ENCODE results near the gene ADCY9.

ADCY9 gene

GRCh38 chr16:4028144-4028543 is 88.1 kb downstream of the ADCY9 start:
- no peak for DNase-seq (ENCODE audit: low read depth)

- DNase-seq (ENCODE audit: low read depth): no peak
Measured at GRCh38 chr16:4026854-4027253, 89.4 kb downstream of the ADCY9 start.

DNA sequence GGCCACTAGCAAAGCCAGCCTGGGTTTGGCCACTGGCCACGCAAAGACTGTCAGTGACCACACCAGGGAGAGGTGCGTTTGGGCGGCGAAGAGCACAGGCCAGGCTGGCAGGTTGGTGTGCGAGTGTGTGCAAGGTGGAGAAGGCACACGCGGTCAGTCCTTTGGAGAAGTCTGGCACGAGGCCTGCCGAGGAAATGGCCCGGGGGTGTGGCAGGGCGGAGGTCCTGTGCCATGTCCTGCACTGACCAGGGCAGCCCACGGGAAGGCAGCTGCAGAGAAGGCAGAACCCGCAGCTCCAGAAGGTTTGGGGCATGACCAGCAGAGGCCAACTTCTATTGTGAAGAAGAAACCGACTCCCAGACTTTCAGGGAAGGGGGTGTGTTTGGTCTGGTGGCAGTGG is 90.8 kb downstream of the ADCY9 start:
- DNase-seq (ENCODE audit: low read depth): no peak

DNA sequence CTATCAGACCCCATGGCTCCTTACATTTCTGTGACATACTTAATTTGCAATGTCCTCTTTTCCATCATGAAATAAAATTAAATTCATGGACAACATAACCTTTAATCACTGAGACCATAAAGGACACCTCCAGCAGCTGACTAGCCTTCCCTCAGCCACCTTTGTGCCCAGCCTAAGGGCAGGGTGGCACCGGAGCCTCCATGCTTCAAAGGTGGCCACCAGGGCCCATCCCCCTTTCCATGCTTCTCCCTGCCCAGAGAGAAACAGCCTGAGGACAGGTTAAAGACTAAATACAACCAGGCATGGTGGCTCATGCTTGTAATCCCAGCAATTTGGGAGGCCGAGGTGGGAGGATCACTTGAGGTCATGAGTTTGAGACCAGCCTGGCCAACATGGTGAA is 94.3 kb downstream of the ADCY9 start:
- no peak for DNase-seq (ENCODE audit: low read depth)

- DNase-seq (ENCODE audit: low read depth): no peak
Measured at GRCh38 chr16:4021070-4021779, 95.0 kb downstream of the ADCY9 start.

DNA sequence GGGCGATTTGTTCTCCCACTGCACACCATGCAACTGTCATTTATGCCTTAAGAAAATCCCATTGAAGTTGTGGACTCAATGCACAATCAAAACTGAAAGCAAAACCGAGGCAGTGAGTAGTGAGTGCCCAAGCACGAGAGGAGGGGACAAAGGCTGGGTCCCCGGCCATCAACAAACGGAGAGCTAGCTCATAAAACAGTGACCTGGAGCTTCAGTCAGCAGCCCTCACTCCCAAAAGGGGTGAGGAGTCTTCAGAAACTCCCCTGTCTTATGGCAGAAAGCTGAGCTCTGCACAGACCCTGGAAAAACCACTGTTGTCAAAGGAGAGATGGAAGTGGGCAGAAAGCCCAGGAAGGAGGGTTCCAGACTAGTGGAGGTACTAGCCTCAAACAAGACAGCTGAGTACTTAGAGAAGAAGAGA is 96.9 kb downstream of the ADCY9 start:
- no peak for DNase-seq (ENCODE audit: low read depth)

DNA sequence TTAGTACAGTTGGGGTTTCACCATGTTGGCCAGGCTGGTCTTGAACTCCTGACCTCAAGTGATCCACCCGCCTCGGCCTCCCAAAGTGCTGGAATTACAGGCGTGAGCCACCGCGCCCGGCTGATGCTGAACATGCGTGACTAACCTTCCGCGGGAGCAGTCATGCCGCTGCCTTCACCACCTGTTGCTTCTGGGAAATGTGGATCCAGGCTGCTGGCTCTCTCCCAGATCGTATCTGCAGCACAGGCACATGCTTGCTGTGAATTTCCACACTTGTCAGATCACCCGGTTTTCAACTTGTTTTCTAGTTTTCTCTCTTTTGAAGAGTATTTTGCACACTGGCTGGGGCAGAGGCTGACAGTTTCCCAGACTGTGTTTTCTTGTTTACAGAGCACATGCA is 97.9 kb downstream of the ADCY9 start:
- DNase-seq (ENCODE audit: low read depth): no peak

DNA sequence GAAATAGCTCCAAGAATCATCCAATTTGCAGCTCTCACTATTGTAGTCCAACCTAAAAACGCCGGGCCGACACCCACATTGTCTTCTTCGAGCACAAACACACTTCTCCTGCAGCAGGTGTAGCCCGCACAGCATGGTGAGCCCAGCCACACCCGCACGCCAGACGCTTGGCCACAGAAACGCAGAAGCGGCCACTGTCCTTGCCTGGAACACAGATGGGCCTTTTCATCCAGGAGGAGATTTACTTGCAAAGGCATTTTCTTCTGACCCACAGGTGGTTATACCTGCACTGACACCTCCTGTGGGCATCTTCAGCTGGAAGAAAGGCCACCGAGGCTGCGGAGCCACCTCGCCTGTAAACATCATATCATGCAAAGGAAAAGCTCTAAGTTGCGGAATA is 98.4 kb downstream of the ADCY9 start:
- no peak for DNase-seq (ENCODE audit: low read depth)

DNA sequence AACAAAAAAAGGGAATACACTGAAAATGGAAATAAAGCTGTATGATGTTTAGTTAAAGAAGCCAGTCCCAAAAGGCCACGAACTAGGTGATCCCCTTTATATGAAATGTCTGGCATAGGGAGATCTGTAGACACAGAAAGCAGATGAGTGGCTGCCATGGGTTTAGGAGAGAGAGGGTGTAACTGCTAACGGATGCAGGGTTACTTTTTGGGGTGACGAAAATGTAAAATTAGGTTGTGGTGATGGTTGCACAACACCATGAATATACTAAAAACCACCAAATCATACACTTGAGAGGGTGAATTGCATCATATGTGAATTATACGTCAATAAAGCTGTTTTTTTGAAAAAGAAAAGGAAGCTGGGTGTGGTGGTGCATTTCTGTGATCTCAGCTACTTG is 99.6 kb downstream of the ADCY9 start:
- peak; percentile 32 for DNase-seq (ENCODE audit: low read depth)

DNA sequence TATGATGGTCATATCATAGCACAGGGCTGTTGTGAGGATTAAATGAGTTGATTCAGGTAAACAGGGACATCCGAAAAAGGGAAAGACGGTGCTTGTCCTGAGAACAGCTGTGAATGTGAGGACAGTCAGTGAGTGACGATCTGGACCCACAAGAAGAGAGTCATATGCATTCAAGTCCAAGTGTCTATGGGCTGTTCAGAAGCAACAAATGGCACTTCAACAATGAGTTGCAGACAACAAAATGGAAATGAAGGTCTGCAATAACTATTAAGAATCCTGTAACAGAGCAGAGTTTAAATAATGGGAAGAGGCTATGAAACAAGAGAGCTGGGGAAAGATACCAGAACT is 100.3 kb downstream of the ADCY9 start:
- DNase-seq (ENCODE audit: low read depth): no peak

DNA sequence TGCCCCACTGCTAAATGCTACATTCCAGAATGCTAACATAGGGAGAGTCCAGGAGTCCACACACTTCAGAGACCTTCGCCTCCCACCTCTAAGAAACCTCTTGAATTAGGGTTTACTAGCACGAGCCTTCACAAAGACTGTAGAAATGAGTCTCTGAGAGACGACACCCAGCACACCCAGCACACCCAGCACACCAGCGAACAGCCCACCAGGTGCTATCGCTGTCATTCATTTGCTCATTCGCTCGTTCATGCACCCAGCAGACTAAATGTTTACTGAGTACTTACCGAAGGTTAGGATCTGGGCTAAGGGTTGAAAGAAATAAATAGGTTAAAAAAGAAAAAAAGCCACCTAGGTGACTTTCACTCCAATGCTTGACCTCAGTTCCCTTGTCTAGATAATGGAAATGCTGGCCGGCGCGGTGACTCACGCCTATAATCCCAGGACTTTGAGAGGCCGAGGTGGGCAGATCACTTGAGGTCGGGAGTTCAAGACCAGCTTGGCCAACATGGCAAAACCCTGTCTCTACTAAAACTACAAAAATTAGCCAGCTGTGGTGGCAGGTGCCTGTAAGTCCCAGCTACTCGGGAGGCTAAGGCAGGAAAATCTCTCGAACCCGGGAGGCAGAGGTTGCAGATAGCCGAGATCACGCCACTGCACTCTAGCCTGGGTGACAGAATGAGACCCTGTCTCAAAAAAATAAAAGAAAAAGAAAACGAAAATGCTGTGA is 100.8 kb downstream of the ADCY9 start:
- DNase-seq (ENCODE audit: low read depth): no peak

- no peak for DNase-seq (ENCODE audit: low read depth)
Measured at GRCh38 chr16:4011940-4012629, 104.2 kb downstream of the ADCY9 start.

DNA sequence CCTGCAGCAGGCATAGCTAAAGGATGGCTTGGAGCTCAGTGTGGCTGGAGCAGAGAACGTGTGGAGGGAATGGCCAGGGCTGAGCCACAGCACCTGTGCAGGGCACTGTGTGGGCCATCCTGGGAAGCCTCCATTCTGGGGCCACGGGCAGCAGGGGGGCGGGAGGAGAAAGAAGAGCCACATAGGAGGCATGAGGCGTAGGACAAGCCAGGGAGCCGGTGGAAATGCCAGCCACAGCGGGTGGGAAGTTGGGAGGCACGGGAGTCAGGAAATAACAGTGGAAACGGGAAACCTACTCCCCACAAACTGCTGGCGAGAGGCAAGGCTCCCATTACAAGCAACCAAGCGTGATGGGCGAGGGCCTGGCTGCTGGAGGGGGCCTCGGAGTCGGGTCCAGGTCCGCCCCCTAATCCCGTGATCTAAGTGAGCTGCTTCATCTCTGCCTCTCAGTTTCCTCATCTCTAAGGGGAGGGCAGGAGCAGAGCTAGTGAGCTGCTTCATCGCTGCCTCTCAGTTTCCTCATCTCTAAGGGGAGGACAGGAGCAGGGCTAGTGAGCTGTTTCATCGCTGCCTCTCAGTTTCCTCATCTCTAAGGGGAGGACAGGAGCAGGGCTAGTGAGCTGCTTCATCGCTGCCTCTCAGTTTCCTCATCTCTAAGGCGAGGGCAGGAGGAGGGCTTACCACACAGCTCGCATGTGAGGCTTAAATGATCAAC is 104.9 kb downstream of the ADCY9 start:
- DNase-seq (ENCODE audit: low read depth): no peak

DNA sequence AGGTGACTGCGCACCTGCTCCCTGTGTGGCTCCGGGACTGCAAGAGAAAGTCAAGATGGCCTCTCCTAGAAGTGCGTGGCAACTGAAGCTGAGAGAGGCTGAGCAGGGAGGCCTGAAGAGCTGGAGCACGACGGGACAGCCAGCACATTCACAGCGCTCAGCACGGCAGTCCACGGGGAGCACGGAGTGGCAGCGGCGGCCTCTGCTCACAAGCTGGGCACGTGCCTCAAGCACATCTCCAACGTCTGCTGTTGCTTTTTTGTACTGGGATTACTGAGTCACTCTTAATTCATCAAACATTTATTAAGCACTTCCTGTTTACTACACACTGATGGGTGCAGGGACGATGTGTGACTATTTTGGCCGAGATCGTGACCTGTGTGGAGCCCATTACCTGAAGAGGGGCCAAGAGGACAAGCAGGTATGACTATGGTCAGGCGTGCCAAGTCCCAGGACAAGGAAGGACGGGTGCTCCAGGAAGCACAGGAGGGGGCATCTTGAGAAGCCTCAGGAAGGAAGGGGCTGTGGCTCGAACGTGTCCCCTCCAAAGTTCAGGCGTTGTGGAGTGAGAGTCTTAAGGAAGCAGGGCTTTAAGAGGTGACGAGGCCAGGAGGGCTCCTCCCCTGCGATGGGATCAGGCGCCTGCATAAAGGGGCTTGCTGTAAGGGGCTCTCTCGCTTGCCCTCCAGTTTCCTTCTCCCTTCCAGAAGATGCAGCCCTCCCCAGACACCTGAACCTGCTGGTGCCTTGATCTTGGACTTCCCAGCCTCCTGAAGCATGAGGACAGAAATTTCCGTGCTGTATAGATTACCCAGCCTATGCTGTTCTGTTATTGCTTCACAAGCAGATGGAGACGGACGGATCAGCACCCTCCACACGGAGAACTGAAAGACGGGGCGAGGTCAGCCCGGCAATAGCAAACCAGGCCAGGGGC is 105.8 kb downstream of the ADCY9 start:
- DNase-seq (ENCODE audit: low read depth): no peak

- DNase-seq (ENCODE audit: low read depth): no peak
Measured at GRCh38 chr16:4009177-4009576, 107.1 kb downstream of the ADCY9 start.

GRCh38 chr16:4008116-4008515 is 108.1 kb downstream of the ADCY9 start:
- DNase-seq (ENCODE audit: low read depth): no peak

DNA sequence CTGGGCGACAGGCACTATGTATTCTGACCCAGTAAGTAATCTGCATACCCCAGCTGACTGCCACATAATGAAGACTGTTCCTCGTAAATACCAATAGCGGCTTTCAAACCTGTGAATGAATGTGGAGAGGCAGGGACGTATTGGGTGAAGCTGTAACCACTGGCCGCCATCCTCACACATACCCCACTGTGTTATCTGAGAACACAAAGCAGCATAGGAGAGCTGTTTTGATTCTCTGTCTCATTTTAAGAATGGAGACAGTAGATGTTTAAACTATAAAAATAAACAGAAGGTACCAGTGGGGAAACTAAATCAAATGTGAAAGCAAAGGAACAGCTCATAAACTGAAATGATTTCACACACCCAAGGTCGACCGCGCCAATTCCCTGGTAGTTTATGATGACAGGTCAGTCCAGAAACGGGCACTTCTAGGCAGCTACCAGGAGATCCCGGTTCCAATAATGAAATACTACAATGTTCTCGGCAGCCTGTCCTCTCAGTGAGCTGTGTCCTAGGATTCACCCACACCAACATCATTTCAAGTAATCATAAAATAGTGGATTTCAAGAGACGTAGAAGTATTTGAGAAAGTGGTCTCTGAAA is 109.7 kb downstream of the ADCY9 start:
- no peak for DNase-seq (ENCODE audit: low read depth)

- DNase-seq (ENCODE audit: low read depth): no peak
Measured at GRCh38 chr16:4005731-4006130, 110.5 kb downstream of the ADCY9 start.

DNA sequence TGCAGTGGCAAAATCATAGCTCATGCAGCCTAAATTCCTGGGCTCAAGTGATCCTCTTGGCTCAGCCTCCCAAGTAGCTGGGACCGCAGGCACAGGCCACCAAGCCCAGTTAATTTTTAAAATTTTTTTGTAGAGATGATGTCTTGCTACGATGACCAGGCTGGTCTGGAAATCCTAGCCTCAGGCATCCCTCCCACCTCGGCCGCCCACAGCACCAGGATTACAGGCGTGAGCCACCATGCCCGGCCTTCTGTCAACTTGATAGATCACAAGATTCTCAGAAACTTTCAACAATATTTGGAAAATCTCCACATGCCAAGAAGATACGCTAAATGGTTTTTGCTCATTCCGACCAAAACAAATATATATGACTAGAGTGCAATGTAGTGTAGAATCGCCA is 111.0 kb downstream of the ADCY9 start:
- no peak for DNase-seq (ENCODE audit: low read depth)

- DNase-seq (ENCODE audit: low read depth): no peak
Measured at GRCh38 chr16:4004206-4004605, 112.0 kb downstream of the ADCY9 start.

DNA sequence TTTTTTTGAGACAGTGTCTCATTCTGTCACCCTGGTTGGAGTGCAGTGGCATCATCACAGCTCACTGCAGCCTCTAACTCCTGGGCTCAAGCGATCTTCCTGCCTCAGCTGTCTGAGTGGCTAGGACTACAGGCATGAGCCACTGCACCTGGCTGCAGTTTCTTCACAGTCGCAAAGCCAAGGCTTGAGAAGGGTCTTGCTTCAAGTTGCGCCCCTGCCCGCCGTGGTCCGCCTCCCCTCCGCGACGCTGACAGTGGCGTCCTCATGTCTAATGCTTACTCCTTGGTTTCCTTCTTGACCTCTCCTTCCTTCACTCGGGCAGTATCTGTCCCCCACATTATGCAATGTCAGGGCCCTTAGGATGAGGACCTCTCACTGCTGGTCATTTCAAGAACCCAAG is 112.7 kb downstream of the ADCY9 start:
- no peak for DNase-seq (ENCODE audit: low read depth)

All from fibroblast of the conjunctiva (primary cell).